Heart left ventricle (tissue), 13 donors: ENCODE data around the gene ABTB1.

Source experiments
- POLR2A ChIP-seq, 2 donors: fragments of 450-650 bp; IDR thresholded peaks; one replicate each; pipeline ENCODE4 v1.6.1; 2017; ENCODE audit warnings: antibody characterized with exemption in 2 of 2, mild to moderate bottlenecking in 2 of 2, moderate library complexity in 2 of 2
- TF ChIP-seq, protein P1 (sequence below), 12 donors: fragments of 200-600 bp; sonication (generic) in 4 of 12; IDR thresholded peaks; one replicate each; pipeline versions ENCODE4 v1.5.0 to v1.8.0; 2018 to 2022; ENCODE audit warnings: antibody characterized with exemption in 12 of 12, mild to moderate bottlenecking in 5 of 12
- donor health status: ischemic (EF 13 %, LVEDD 7.1; RV severe dilation, severe dysfunction).
- donor health status: DM: no; HTN: yes; CAD: no.
- donor health status: DM: no; HTN: no; CAD: no.
- donor health status: ischemic (EF 25% LVEDD 6.9; RV normal size, moderate dysfunction).
- donor health status: ischemic (EF 25% LVEDD 5.7; RV mildly dilated, moderate dysfunction).
- donor health status: ischemic (EF 35%, LVEDD 5.7; RV mildly dilated, moderate dysfunction).
- donor health status: nonischemic (EF 11% LVEDD 7.7; RV severe dilation, severe dysfunction).
- donor health status: DM: yes; HTN: yes; CAD: no.
- donor health status: PGD.
- donor health status: ischemic (EF 29% LVEDD 5.4; RV normal size, mild dysfunction).
- donor health status: nonischemic (EF 23%, LVEDD 6.1; RV moderate dilation, normal function).

DNA sequence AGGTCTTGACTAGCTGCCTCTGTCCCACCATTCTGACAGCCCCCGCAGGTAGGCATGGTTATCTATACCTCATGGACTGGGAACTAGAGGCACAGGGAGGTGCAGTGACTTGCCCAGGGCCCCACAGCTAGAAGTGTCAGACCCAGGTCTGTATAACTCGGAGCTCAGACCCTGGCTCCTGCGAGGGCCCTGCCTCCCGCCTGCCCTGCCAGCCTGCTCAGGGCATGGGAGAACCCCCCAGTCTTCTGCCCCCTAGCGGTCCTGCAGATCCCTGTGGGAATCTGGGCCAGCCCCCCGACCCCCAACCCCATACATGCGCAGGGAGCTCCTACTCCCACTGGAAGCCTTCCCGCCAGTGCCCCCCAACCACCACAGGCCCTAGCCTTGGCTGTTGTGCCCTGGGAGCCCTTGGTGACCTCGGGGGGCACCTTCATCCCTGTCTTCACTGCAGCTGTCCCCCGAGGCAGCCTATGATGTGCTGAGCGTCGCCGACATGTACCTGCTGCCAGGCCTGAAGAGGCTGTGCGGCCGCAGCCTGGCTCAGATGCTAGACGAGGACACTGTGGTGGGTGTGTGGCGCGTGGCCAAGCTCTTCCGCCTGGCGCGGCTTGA is 6.9 kb downstream of the ABTB1 start:
- TF ChIP-seq, protein P1, sequence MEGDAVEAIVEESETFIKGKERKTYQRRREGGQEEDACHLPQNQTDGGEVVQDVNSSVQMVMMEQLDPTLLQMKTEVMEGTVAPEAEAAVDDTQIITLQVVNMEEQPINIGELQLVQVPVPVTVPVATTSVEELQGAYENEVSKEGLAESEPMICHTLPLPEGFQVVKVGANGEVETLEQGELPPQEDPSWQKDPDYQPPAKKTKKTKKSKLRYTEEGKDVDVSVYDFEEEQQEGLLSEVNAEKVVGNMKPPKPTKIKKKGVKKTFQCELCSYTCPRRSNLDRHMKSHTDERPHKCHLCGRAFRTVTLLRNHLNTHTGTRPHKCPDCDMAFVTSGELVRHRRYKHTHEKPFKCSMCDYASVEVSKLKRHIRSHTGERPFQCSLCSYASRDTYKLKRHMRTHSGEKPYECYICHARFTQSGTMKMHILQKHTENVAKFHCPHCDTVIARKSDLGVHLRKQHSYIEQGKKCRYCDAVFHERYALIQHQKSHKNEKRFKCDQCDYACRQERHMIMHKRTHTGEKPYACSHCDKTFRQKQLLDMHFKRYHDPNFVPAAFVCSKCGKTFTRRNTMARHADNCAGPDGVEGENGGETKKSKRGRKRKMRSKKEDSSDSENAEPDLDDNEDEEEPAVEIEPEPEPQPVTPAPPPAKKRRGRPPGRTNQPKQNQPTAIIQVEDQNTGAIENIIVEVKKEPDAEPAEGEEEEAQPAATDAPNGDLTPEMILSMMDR (IDR thresholded peaks at IDR 0.05), result no peak
- no peak for TF ChIP-seq POLR2A (IDR thresholded peaks at IDR 0.05)
